Liver (tissue), 3 donors: ENCODE measurements around the gene AFDN.

Experiments
- ATF3 ChIP-seq: IDR thresholded peaks from 2 replicates; pipeline ENCODE4 v1.6.1; 2016; ENCODE audit warnings: antibody characterized with exemption
- JUND ChIP-seq, 2 donors: IDR thresholded peaks; 2 replicates each; pipeline ENCODE4 v1.6.1; 2016; ENCODE audit warnings: antibody characterized with exemption in 2 of 2
- MAX ChIP-seq: IDR thresholded peaks from 2 replicates; pipeline ENCODE4 v1.6.1; 2016; ENCODE audit warnings: antibody characterized with exemption
- NR2F2 ChIP-seq: IDR thresholded peaks from 2 replicates; pipeline ENCODE4 v1.6.1; 2016; ENCODE audit warnings: antibody characterized with exemption
- RAD21 ChIP-seq, 2 donors: IDR thresholded peaks; 2 replicates each; pipeline ENCODE4 v1.6.1; 2016; ENCODE audit warnings: antibody characterized with exemption in 2 of 2, mild to moderate bottlenecking in 2 of 2
- SP1 ChIP-seq: IDR thresholded peaks from 2 replicates; pipeline ENCODE4 v1.6.1; 2018; ENCODE audit warnings: antibody characterized with exemption, mild to moderate bottlenecking
- TAF1 ChIP-seq: conservative IDR thresholded peaks from 2 replicates; pipeline ENCODE4 v1.6.1; 2016; ENCODE audit warnings: antibody characterized with exemption, mild to moderate bottlenecking
- YY1 ChIP-seq: IDR thresholded peaks from 2 replicates; pipeline ENCODE4 v1.6.1; 2016; ENCODE audit warnings: antibody characterized with exemption, mild to moderate bottlenecking
- TF ChIP-seq, protein P1 (sequence below): fragments of 150-350 bp; IDR thresholded peaks from 2 replicates; pipeline ENCODE4 v1.5.1; 2017; ENCODE audit warnings: improper control_type of control experiment, low read depth, low read length; ENCODE audit not compliant: missing input control
- TF ChIP-seq, protein P2 (sequence below): IDR thresholded peaks from 2 replicates; pipeline ENCODE4 v1.6.1; 2016; ENCODE audit warnings: antibody characterized with exemption, mild to moderate bottlenecking
- donor health status: healthy.
- donor health status: healthy.

GRCh38 chr6:167976708-167977107, 150.0 kb downstream of the AFDN start:
- TF ChIP-seq, protein P1, sequence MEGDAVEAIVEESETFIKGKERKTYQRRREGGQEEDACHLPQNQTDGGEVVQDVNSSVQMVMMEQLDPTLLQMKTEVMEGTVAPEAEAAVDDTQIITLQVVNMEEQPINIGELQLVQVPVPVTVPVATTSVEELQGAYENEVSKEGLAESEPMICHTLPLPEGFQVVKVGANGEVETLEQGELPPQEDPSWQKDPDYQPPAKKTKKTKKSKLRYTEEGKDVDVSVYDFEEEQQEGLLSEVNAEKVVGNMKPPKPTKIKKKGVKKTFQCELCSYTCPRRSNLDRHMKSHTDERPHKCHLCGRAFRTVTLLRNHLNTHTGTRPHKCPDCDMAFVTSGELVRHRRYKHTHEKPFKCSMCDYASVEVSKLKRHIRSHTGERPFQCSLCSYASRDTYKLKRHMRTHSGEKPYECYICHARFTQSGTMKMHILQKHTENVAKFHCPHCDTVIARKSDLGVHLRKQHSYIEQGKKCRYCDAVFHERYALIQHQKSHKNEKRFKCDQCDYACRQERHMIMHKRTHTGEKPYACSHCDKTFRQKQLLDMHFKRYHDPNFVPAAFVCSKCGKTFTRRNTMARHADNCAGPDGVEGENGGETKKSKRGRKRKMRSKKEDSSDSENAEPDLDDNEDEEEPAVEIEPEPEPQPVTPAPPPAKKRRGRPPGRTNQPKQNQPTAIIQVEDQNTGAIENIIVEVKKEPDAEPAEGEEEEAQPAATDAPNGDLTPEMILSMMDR = no peak
- no peak for TF ChIP-seq YY1
- TF ChIP-seq, protein P2, sequence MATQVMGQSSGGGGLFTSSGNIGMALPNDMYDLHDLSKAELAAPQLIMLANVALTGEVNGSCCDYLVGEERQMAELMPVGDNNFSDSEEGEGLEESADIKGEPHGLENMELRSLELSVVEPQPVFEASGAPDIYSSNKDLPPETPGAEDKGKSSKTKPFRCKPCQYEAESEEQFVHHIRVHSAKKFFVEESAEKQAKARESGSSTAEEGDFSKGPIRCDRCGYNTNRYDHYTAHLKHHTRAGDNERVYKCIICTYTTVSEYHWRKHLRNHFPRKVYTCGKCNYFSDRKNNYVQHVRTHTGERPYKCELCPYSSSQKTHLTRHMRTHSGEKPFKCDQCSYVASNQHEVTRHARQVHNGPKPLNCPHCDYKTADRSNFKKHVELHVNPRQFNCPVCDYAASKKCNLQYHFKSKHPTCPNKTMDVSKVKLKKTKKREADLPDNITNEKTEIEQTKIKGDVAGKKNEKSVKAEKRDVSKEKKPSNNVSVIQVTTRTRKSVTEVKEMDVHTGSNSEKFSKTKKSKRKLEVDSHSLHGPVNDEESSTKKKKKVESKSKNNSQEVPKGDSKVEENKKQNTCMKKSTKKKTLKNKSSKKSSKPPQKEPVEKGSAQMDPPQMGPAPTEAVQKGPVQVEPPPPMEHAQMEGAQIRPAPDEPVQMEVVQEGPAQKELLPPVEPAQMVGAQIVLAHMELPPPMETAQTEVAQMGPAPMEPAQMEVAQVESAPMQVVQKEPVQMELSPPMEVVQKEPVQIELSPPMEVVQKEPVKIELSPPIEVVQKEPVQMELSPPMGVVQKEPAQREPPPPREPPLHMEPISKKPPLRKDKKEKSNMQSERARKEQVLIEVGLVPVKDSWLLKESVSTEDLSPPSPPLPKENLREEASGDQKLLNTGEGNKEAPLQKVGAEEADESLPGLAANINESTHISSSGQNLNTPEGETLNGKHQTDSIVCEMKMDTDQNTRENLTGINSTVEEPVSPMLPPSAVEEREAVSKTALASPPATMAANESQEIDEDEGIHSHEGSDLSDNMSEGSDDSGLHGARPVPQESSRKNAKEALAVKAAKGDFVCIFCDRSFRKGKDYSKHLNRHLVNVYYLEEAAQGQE = no peak
- no peak for TF ChIP-seq JUND (IDR thresholded peaks at IDR 0.05)
- TF ChIP-seq TAF1 = no peak
- TF ChIP-seq ATF3 = no peak
- no peak for TF ChIP-seq RAD21 (IDR thresholded peaks at IDR 0.05)
- TF ChIP-seq NR2F2 = no peak
- TF ChIP-seq SP1 = no peak
- no peak for TF ChIP-seq MAX
